Ishikawa (cell line): ENCODE results near the gene ZNF17.

Source experiments
- CEBPB ChIP-seq: IDR thresholded peaks from 2 replicates; pipeline ENCODE4 v1.6.1; 2012
- CREB1 ChIP-seq: IDR thresholded peaks from 2 replicates; pipeline ENCODE4 v1.6.1; 2012; ENCODE audit warnings: low read depth
- EGR1 ChIP-seq: IDR thresholded peaks from 2 replicates; pipeline ENCODE4 v1.6.1; 2012
- EP300 ChIP-seq: IDR thresholded peaks from 2 replicates; pipeline ENCODE4 v1.6.1; 2012; ENCODE audit warnings: borderline replicate concordance
- FOXM1 ChIP-seq: IDR thresholded peaks from 2 replicates; pipeline ENCODE4 v1.6.1; 2012; ENCODE audit warnings: low read depth, borderline replicate concordance
- NFIC ChIP-seq: IDR thresholded peaks from 2 replicates; pipeline ENCODE4 v1.6.1; 2012
- RAD21 ChIP-seq: IDR thresholded peaks from 2 replicates; pipeline ENCODE4 v1.6.1; 2012; ENCODE audit warnings: low read depth
- TAF1 ChIP-seq: IDR thresholded peaks from 2 replicates; pipeline ENCODE4 v1.6.1; 2012; ENCODE audit warnings: low read depth, mild to moderate bottlenecking
- TCF12 ChIP-seq: IDR thresholded peaks from 2 replicates; pipeline ENCODE4 v1.6.1; 2012; ENCODE audit warnings: low read depth
- TEAD4 ChIP-seq: IDR thresholded peaks from 2 replicates; pipeline ENCODE4 v1.6.1; 2012
- YY1 ChIP-seq: IDR thresholded peaks from 2 replicates; pipeline ENCODE4 v1.6.1; 2012; ENCODE audit warnings: low read depth
- ZBTB7A ChIP-seq: IDR thresholded peaks from 2 replicates; pipeline ENCODE4 v1.6.1; 2012; ENCODE audit warnings: low read depth
- TF ChIP-seq, protein P1 (sequence below): IDR thresholded peaks from 2 replicates; pipeline ENCODE4 v1.6.1; 2012
- TF ChIP-seq, protein P2 (sequence below): IDR thresholded peaks from 2 replicates; pipeline ENCODE4 v1.6.1; 2012; ENCODE audit warnings: low read depth, mild to moderate bottlenecking
- TF ChIP-seq, protein P3 (sequence below): IDR thresholded peaks from 2 replicates; pipeline ENCODE4 v1.6.1; 2012

The ZNF17 gene

DNA sequence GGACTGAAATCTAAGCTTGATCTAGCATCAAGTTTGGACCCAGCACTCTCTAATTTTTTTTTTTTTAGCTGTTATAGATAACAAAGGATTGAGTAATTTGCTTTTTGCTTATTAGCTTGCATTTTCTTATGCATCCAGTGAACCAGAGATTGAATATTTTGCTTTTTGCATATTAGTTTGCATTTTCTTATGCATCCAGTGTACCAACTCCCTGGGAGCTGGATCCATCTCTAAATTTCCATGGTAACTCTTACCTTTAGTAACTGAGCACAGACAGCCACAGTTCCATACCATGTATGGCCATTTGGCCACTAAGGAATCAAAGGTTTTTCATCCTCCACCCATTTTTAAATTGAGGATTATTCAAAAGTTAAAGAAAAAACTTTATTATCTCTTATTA lies 30.0 kb upstream of the ZNF17 start:
- TF ChIP-seq FOXM1 (no peak), RAD21 (no peak), YY1 (no peak), EGR1 (no peak), CEBPB (no peak), TCF12 (no peak), ZBTB7A (no peak)
- TF ChIP-seq, protein P1, sequence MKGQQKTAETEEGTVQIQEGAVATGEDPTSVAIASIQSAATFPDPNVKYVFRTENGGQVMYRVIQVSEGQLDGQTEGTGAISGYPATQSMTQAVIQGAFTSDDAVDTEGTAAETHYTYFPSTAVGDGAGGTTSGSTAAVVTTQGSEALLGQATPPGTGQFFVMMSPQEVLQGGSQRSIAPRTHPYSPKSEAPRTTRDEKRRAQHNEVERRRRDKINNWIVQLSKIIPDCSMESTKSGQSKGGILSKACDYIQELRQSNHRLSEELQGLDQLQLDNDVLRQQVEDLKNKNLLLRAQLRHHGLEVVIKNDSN, result no peak
- TF ChIP-seq, protein P2, sequence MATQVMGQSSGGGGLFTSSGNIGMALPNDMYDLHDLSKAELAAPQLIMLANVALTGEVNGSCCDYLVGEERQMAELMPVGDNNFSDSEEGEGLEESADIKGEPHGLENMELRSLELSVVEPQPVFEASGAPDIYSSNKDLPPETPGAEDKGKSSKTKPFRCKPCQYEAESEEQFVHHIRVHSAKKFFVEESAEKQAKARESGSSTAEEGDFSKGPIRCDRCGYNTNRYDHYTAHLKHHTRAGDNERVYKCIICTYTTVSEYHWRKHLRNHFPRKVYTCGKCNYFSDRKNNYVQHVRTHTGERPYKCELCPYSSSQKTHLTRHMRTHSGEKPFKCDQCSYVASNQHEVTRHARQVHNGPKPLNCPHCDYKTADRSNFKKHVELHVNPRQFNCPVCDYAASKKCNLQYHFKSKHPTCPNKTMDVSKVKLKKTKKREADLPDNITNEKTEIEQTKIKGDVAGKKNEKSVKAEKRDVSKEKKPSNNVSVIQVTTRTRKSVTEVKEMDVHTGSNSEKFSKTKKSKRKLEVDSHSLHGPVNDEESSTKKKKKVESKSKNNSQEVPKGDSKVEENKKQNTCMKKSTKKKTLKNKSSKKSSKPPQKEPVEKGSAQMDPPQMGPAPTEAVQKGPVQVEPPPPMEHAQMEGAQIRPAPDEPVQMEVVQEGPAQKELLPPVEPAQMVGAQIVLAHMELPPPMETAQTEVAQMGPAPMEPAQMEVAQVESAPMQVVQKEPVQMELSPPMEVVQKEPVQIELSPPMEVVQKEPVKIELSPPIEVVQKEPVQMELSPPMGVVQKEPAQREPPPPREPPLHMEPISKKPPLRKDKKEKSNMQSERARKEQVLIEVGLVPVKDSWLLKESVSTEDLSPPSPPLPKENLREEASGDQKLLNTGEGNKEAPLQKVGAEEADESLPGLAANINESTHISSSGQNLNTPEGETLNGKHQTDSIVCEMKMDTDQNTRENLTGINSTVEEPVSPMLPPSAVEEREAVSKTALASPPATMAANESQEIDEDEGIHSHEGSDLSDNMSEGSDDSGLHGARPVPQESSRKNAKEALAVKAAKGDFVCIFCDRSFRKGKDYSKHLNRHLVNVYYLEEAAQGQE, result no peak

DNA sequence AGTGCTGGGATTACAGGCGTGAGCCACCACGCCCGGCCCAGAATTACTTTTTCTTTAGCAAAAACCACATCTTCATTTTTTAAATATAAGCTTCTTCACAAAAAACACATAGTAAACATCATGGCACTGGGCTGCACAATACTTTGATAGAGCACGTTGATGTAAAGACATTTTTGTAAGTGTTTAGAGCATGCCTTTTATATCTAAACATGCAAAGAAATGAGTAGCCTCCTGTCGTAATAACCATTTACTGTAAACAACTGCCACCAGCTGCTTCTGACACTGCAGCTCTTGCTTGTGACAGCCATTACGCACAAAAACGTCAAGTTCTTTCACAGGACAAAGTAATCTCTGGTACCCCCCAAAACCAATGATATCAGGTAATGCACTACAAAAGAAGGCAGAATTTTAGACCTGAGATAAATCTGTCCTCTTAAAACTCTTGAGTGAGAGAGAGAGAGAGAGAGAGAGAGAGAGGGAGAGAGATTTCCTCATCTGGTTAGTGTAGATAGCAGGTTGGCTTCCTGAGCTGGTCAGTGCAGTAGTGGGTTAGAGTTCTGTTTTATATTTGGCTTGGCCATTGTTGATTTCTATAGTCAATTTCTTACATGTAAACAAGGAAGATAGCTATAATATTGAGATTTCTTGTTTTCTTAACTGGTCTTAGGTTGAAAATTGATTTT lies 28.0 kb upstream of the ZNF17 start:
- TF ChIP-seq EGR1 (no peak), RAD21 (no peak), FOXM1 (no peak), EP300 (no peak)

DNA sequence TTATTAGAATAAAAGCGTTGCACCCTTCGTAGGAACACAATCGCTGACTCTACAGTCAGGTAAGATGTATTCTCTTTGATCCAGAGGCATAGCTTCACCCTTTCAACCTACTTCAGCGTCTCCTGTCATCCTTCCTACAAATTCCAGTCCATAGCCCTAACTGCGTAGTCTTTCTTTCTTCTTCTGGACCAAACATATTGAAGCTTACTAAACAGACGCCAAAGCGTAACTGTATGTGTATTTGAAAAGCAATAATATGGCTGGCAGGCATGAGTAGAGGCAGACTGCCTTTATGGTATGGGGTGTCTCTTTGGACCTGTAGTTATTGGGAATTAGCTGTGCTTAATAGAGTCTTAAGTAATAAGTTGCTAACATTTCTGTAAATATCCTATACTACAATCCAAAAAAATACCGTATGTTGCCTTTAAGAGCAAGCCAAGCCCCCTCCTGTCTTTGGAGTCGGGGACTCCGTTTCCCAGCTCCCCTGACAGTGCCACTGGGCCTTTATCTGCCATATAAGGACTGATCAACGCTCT lies 21.7 kb upstream of the ZNF17 start:
- TF ChIP-seq, protein P1, result no peak
- TF ChIP-seq TAF1 (no peak), RAD21 (no peak), TEAD4 (no peak), EP300 (no peak), FOXM1 (no peak), CEBPB (no peak), CREB1 (no peak), YY1 (no peak)
- TF ChIP-seq, protein P2, result no peak
- TF ChIP-seq, protein P3, sequence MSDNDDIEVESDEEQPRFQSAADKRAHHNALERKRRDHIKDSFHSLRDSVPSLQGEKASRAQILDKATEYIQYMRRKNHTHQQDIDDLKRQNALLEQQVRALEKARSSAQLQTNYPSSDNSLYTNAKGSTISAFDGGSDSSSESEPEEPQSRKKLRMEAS, result no peak

DNA sequence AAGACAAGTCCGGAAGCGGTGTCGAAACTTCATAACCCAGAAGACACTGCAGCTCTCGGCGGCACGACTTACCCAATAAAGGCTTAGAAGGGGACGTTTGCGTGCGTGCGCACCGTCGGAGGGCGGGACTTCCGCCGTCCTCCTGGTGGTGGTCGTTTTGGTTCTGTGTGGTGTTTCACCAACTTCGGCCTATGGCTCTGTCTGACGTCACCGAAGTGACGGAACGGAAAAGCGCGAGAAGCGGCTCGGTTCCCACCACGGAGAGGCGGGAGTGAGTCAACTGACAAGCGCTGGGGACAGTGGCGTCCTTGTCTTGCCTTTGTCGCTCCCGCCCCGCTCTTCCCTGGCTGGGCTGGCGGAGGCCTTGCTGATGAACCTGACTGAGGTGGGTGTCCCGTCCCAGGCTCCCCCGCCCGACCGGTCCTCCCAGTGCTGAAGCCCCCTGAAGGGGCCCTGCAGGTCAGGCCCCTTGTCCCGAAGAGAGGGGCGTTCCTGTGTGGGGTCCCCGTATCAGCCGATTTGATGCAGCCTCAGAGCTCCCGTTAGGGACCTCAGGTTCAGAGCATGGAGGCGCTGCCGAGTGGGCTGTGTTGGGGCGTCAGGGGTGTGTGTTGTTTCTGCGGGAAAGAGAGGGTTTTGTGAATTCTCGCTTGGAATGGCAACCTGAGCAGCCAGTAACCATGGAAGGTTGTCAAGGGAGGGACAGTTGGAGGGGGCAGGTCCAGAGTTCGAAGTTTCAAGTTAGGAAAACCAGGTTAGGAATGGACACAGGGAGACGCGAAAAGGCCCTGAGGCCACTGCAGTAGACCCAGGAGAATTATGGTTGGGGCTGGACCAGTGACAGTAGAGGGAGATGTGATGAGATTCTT lies 21.0 kb upstream of the ZNF17 start, which contains the start of gene ZNF548:
TSS of gene ZNF548 (plus strand) at position 125 of the 869 bp plus-strand sequence. CDS start at position 371, 246 bp downstream.
- TF ChIP-seq, protein P3, result 0 out of 2 replicates have a peak, but pooled peaks have one; percentile 22
- TF ChIP-seq TCF12 (peak; percentile 39; the same call in 1 of the 2 replicates), NFIC (no peak), YY1 (no peak), RAD21 (no peak), CREB1 (peak; percentile 60), CEBPB (peak; percentile 49; the same call in 1 of the 2 replicates), EP300 (no peak), FOXM1 (no peak), TAF1 (no peak), EGR1 (no peak), ZBTB7A (no peak), TEAD4 (no peak)
- TF ChIP-seq, protein P2, result no peak
- TF ChIP-seq, protein P1, result no peak
